KOPT-K1 (cell line): Measurements from ENCODE around the gene REXO4.
A peak's percentile ranks its signal among the peaks of the same experiment; 100 is the strongest.

Experiments used
- H3K27ac ChIP-seq: fragments of 200-600 bp; sonication (generic); 2 replicates; pipeline ENCODE4 v1.5.1; 2016; ENCODE audit warnings: antibody characterized with exemption, mild to moderate bottlenecking, low read depth, low read length; ENCODE audit not compliant: poor library complexity, severe bottlenecking
- H3K36me3 ChIP-seq: fragments of 200-600 bp; sonication (generic); 2 replicates; pipeline ENCODE4 v1.5.1; 2017; ENCODE audit warnings: antibody characterized with exemption, mild to moderate bottlenecking, low read length, moderate library complexity; ENCODE audit not compliant: insufficient read depth
- H3K9me3 ChIP-seq: fragments of 200-600 bp; sonication (generic); 2 replicates; pipeline ENCODE4 v1.5.1; 2017; ENCODE audit warnings: antibody characterized with exemption, low read length, mild to moderate bottlenecking; ENCODE audit not compliant: insufficient read depth, poor library complexity, severe bottlenecking

The REXO4 gene, protein sequence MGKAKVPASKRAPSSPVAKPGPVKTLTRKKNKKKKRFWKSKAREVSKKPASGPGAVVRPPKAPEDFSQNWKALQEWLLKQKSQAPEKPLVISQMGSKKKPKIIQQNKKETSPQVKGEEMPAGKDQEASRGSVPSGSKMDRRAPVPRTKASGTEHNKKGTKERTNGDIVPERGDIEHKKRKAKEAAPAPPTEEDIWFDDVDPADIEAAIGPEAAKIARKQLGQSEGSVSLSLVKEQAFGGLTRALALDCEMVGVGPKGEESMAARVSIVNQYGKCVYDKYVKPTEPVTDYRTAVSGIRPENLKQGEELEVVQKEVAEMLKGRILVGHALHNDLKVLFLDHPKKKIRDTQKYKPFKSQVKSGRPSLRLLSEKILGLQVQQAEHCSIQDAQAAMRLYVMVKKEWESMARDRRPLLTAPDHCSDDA

GRCh38 chr9:133417541-133418461 lies at the start of gene REXO4:
TSS of gene REXO4 (minus strand) at chr9:133418010. CDS start at chr9:133417844, 166 bp downstream.
- no peaks in the 10 kb centered on the region for H3K9me3 ChIP-seq
- H3K36me3 ChIP-seq = peaks cover 36% of the 10 kb centered on the region
- H3K27ac ChIP-seq = peak within 1 kb of the TSS; percentile 76

GRCh38 chr9:133467101-133467500 lies 49.3 kb upstream of the REXO4 start:
- no peak overlapping the region for H3K27ac ChIP-seq
- no peaks in the 10 kb centered on the region for H3K9me3 ChIP-seq
- no peaks in the 10 kb centered on the region for H3K36me3 ChIP-seq

DNA sequence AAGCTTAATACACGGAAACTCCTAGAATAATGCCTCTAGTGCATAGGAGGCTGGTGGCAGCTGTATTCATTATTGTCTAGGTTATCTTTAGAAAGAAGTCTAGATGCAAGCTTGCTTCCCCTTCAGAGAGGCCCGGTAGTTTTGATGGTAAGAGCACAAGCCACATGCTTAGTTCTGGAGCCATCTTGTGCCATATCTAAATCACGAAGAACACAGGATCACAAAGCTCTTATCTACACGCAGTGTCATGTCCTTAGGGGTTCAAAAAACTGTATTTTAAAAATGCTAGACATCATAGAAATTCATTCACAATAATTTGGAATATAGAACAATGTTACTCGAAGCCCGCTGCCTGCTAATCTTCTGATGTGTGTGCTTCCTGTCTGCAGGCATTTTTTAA lies 48.2 kb upstream of the REXO4 start:
- H3K36me3 ChIP-seq = no peaks in the 10 kb centered on the region
- H3K27ac ChIP-seq = no peak overlapping the region
- no peaks in the 10 kb centered on the region for H3K9me3 ChIP-seq

DNA sequence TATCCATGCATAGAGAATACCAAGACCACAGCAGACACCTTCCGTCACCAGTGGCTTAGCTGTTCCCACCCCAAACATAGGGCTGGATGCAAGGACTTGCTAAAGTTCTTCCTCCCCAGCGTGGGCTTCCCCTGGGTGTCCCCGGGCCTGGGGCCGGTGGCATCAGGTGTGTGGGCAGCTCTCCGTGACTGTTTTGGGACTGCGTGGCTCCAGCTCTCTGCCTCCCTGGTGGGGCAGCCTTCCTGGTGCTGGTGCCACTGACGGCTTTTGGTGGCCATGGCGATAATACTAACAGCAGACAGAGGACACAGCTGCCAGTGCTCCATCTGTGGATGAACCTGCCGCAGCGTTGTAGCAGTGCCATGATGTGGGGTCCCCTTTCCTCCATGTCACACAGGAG lies 46.8 kb upstream of the REXO4 start:
- no peak overlapping the region for H3K27ac ChIP-seq
- H3K9me3 ChIP-seq = no peaks in the 10 kb centered on the region

GRCh38 chr9:133463864-133464615 lies 46.2 kb upstream of the REXO4 start:
- Histone ChIP-seq H3K36me3 (no peaks in the 10 kb centered on the region), H3K27ac (no peak overlapping the region), H3K9me3 (no peaks in the 10 kb centered on the region)

More for the DNA sequence above, 46.8 kb upstream of the REXO4 start:
- no peaks in the 10 kb centered on the region for H3K36me3 ChIP-seq

DNA sequence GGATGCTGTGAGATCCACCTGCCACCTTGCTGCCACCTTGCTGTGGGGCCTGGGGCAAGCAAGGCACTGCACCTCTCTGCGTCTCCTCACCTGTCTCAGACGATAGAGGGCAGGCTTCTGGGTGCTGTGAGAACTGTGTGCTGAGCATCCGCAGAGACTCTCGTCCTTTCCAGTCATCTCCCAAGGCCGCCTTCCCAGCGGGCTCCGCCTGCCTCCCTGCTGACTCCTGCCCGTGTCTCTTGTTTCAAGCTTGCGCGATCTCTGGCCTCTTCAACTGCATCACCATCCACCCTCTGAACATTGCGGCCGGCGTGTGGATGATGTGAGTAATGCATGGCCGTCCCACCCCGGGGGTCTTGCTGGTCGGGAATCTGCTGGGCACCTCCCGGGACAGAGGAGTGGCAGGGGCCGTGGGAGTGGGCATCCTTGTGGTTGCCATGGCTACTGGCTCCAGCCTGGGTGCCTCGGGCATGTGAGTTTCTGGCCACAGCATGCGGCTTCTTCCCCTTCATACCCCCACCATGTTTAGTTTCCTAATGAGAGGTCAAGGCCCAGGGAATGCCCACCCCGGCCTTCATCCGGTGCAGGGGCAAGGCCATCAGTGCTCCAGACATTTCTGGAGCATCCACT lies 45.5 kb upstream of the REXO4 start:
- Histone ChIP-seq H3K27ac (no peak overlapping the region), H3K9me3 (no peaks in the 10 kb centered on the region), H3K36me3 (no peaks in the 10 kb centered on the region)

- no peaks in the 10 kb centered on the region for H3K36me3 ChIP-seq
- H3K9me3 ChIP-seq = no peaks in the 10 kb centered on the region
- H3K27ac ChIP-seq = no peak overlapping the region
Observed at GRCh38 chr9:133461975-133462374, 44.2 kb upstream of the REXO4 start.

DNA sequence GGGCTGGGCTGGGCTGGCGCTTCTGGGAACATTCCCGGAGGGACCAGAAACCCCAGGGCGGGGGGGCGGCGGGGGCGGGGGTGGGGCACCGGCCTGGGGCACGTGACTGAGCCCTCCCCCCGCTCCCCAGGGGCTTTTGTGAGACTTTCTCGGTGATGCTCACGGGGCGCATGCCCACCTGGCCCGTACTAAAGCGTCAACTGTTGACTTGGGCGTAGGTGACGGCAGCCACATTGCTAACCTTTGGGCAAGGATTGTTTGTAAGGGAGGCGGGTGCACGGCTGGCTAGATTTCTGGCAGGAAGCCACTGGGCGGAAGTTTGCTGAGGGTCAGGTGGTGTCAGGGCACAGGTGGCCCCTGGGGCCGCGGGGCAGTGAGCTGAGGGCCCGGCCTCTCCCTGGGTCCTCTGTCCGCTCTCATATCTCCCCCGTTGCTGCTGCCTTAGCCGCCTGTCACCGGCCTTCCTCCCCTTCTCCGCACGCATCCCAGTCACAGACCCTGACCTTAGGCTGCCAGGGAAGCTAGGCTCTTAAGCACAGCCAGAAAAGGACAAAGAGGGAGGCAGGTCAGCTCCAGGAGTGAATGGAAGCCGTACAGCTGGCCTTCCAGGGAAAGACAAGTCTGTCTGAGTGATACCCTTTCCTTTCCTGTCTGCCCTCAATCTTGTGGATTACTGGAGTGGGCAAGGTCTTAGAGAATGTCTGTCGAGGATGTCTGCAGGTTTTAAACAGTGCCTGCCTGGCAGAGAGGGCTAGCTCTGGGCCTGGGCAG lies 42.8 kb upstream of the REXO4 start:
- H3K36me3 ChIP-seq = no peaks in the 10 kb centered on the region
- no peaks in the 10 kb centered on the region for H3K9me3 ChIP-seq
- H3K27ac ChIP-seq = no peak overlapping the region

GRCh38 chr9:133459476-133460404 lies 41.9 kb upstream of the REXO4 start, which contains the start of gene CACFD1:
TSS of gene CACFD1 (plus strand) at chr9:133459978. CDS start at chr9:133460067, 89 bp downstream.
- H3K27ac ChIP-seq = peak within 1 kb of the TSS; percentile 68
- H3K9me3 ChIP-seq = no peaks in the 10 kb centered on the region
- no peaks in the 10 kb centered on the region for H3K36me3 ChIP-seq

- H3K27ac ChIP-seq = no peak overlapping the region
- H3K36me3 ChIP-seq = no peaks in the 10 kb centered on the region
- H3K9me3 ChIP-seq = no peaks in the 10 kb centered on the region
Observed at GRCh38 chr9:133458643-133459312, 41.0 kb upstream of the REXO4 start.

DNA sequence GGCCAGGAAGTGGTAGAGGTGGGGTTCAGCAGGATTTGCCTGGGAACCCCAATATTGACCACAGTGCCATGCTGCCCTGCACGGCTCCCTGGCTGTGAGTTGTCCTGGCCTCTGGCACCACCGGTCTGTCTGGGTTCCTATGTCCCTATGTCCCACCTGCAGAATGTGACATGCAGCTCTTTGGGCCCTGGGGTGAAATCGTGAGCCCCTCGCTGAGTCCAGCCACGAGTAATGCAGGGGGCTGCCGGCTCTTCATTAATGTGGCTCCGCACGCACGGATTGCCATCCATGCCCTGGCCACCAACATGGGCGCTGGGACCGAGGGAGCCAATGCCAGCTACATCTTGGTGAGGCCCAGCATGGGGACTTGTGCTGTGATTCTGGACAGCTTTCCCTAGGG lies 39.9 kb upstream of the REXO4 start:
- Histone ChIP-seq H3K9me3 (no peaks in the 10 kb centered on the region), H3K27ac (no peak overlapping the region), H3K36me3 (no peaks in the 10 kb centered on the region)

- Histone ChIP-seq H3K27ac (no peak overlapping the region), H3K9me3 (no peaks in the 10 kb centered on the region), H3K36me3 (no peaks in the 10 kb centered on the region)
Observed at GRCh38 chr9:133457233-133457632, 39.4 kb upstream of the REXO4 start.

DNA sequence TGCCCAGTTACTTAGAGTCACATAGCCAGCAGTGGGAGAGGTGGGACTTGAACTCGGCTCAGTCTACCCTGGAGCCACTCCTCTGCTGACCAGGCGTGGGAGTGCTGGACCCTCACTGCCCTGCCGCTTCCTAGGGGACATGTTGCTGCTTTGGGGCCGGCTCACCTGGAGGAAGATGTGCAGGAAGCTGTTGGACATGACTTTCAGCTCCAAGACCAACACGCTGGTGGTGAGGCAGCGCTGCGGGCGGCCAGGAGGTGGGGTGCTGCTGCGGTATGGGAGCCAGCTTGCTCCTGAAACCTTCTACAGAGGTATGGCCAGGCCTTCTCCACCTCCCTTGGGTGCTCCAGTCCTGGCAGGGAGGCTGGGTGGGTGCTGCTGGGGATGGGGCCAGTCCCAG lies 38.6 kb upstream of the REXO4 start:
- Histone ChIP-seq H3K36me3 (no peaks in the 10 kb centered on the region), H3K9me3 (no peaks in the 10 kb centered on the region), H3K27ac (no peak overlapping the region)
